ENCODE data around the gene MOCOS. TPM values are rescaled to one million over a fixed set of nuclear protein-coding genes. Genes with fewer than 3 reads are reported as not detected.

Gene MOCOS
- total RNA-seq, 2 experiments from 2014 or later = 0.13 to 0.18 TPM

DNA sequence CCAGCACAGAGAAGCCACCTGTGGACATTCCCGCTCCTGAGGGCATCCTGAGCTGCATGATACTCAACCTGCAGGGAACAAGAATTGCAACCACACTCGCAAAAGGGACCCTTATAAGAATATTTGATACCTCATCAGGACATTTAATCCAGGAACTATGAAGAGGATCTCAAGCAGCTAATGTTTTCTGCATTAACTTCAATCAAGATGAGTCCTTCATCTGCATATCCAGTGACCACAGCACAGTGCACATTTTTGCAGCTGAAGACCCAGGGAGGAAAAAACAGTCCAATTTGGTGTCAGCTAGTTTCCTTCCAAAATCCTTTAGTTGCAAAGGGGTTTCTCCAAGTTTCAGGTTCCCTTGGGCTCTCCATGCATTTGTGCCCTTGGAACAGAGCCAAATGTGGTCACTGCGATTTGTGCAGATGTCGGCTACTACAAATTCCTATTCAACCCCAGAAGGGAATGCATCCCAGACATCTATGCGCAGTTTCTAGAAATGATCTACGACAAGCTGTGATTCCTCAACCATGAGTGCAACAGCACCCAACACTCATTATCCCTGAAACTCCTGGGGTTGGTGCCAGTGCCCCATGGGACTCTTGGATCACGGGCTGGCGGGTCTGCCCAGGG, 86.9 kb downstream of the MOCOS start:
- POLR2A ChIA-PET = interaction anchor here (0.6 kb wide), 1 partner anchor 1458 kb away, joined by 4 read pairs; no protein-coding TSS in a partner anchor
- DNase-seq (no peak), ATAC-seq (no peak)
- H3K36me3 Mint-ChIP-seq (ENCODE audit: low read depth) = no peaks in the 10 kb centered on the region
- peaks cover 21% of the 10 kb centered on the region for H3K27me3 Mint-ChIP-seq
- TF ChIP-seq, protein P1, sequence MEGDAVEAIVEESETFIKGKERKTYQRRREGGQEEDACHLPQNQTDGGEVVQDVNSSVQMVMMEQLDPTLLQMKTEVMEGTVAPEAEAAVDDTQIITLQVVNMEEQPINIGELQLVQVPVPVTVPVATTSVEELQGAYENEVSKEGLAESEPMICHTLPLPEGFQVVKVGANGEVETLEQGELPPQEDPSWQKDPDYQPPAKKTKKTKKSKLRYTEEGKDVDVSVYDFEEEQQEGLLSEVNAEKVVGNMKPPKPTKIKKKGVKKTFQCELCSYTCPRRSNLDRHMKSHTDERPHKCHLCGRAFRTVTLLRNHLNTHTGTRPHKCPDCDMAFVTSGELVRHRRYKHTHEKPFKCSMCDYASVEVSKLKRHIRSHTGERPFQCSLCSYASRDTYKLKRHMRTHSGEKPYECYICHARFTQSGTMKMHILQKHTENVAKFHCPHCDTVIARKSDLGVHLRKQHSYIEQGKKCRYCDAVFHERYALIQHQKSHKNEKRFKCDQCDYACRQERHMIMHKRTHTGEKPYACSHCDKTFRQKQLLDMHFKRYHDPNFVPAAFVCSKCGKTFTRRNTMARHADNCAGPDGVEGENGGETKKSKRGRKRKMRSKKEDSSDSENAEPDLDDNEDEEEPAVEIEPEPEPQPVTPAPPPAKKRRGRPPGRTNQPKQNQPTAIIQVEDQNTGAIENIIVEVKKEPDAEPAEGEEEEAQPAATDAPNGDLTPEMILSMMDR (IDR thresholded peaks at IDR 0.05) = no peak
- intact Hi-C loops (cut with micrococcal nuclease) = no loop called here
- no peak overlapping the region for H3K4me3 Mint-ChIP-seq
- H3K9me3 Mint-ChIP-seq = no peaks in the 10 kb centered on the region
- no peak overlapping the region for H3K27ac Mint-ChIP-seq
- no peaks in the 10 kb centered on the region for H3K4me1 Mint-ChIP-seq (ENCODE audit: low read depth)
- CTCF ChIA-PET = interaction anchor here (1.5 kb wide), 1 partner anchor 9 kb away, joined by 3 read pairs; no protein-coding TSS in a partner anchor

DNA sequence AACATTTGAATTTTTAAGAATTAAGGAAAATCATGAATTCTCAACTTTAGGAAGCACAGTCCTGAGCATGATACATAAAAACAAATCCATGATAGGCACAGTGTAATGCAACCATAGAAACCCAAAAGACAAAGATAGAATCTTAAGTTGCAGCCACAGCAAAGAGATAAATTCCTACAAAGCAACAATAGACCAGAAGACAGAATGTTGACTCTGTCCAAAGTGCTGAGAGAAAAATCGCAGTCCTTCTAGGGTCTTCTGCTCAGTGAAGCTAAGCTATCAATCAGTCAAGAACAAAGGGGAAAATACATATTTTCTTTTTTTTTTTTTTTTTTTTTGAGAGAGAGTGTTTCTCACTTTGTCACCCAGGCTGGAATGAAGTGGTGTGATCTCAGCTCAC, 88.3 kb downstream of the MOCOS start:
- Mint-ChIP-seq H3K27me3 (peaks cover 12% of the 10 kb centered on the region), H3K27ac (no peak overlapping the region), H3K9me3 (no peaks in the 10 kb centered on the region), H3K4me1 (ENCODE audit: low read depth) (no peaks in the 10 kb centered on the region), H3K4me3 (no peak overlapping the region), H3K36me3 (ENCODE audit: low read depth) (no peaks in the 10 kb centered on the region)
- DNase-seq (no peak), ATAC-seq (no peak)
- intact Hi-C loops (cut with micrococcal nuclease) = no loop called here
- POLR2A ChIA-PET = no interaction called here
- CTCF ChIA-PET = interaction anchor here (1.5 kb wide), 1 partner anchor 8 kb away, joined by 3 read pairs; no protein-coding TSS in a partner anchor
- TF ChIP-seq, protein P1 (IDR thresholded peaks at IDR 0.05) = no peak

DNA sequence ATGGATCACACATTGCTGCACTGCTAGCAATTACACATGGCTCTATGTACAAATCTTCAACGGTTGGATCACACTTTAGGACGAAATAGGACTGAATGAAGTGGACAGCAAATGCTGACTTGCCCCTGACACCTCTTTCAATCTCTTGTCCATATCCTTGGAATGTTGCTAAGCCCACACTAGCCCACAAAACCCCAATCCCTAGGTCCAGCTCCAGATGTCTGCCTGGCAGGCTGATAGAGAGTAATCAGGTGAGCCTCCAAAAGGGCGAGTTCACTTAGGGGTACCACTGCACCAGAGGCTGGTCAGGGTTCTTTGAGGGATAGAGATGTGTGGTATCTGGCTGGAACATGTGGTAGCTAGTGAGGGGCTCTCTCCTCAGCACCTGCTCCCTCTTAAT, 91.7 kb downstream of the MOCOS start:
- Mint-ChIP-seq H3K4me1 (ENCODE audit: low read depth) (no peaks in the 10 kb centered on the region), H3K27ac (no peak overlapping the region), H3K4me3 (no peak overlapping the region), H3K36me3 (ENCODE audit: low read depth) (no peaks in the 10 kb centered on the region), H3K9me3 (no peaks in the 10 kb centered on the region), H3K27me3 (peaks cover 16% of the 10 kb centered on the region)
- POLR2A ChIA-PET = no interaction called here
- TF ChIP-seq, protein P1 (IDR thresholded peaks at IDR 0.05) = no peak
- intact Hi-C loops (cut with micrococcal nuclease) = no loop called here
- ATAC-seq (no peak), DNase-seq (no peak)
- CTCF ChIA-PET = interaction anchor here (1.2 kb wide), 1 partner anchor 183 kb away, joined by 5 read pairs; no protein-coding TSS in a partner anchor

DNA sequence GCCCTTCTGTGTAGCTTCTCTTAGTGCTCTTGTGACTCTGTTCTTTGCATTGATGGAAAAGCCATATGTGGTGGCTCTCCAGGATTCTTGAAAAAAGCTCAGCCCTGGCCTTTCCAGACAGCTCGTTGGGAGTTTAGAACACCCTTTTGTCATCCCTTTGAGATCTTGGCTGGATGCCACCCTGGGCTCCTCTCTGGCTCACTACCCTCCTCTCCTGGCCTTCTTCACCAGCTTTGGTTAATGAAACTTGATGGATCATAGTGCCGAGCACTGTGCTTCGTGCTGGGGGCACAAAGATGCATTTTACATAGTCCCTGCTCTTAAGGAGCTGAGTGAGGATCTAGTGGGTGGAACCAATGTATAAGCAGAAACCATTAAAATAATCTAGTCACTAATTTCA, 94.6 kb downstream of the MOCOS start:
- POLR2A ChIA-PET = no interaction called here
- H3K36me3 Mint-ChIP-seq (ENCODE audit: low read depth) = no peaks in the 10 kb centered on the region
- DNase-seq (no peak), ATAC-seq (no peak)
- CTCF ChIA-PET = interaction anchor here (5.2 to 6.0 kb wide), 2 partner anchors 187 to 264 kb away, joined by 49 to 53 read pairs; no protein-coding TSS in a partner anchor
- peaks cover 16% of the 10 kb centered on the region for H3K27me3 Mint-ChIP-seq
- no peak overlapping the region for H3K27ac Mint-ChIP-seq
- TF ChIP-seq, protein P1 (IDR thresholded peaks at IDR 0.05) = no peak
- H3K4me1 Mint-ChIP-seq (ENCODE audit: low read depth) = no peaks in the 10 kb centered on the region
- H3K4me3 Mint-ChIP-seq = no peak overlapping the region
- no peaks in the 10 kb centered on the region for H3K9me3 Mint-ChIP-seq
- intact Hi-C loops (cut with micrococcal nuclease) = loop anchor here (5.0 to 10.0 kb wide), 3 partner anchors 265 to 877 kb away; no protein-coding TSS in a partner anchor

DNA sequence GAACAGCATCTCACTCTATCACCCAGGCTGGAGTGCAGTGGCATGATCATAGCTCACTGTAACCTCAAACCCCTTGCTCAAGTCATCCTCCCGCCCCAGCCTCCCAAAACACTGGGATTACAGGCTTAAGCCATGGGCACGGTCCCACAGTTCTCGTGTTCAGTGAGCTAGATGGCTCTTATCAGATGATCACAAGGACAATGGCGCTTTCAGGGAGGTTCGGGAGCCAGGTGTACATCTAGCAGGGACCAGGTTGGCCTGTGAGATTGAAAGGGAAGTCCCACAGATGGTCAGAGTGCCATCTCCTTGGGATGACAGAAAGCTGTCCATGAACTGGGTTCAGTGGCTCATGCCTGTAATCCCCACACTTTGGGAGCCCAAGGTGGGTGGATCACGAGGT, 96.2 kb downstream of the MOCOS start:
- ATAC-seq (no peak), DNase-seq (no peak)
- no peak overlapping the region for H3K27ac Mint-ChIP-seq
- ChIA-PET CTCF (interaction anchor here (1.0 to 6.0 kb wide), 13 partner anchors 9 to 897 kb away, joined by 3 to 53 read pairs (median 6); no protein-coding TSS in a partner anchor), POLR2A (no interaction called here)
- intact Hi-C loops (cut with micrococcal nuclease) = loop anchor here (5.0 to 10.0 kb wide), 3 partner anchors 266 to 879 kb away; no protein-coding TSS in a partner anchor
- H3K9me3 Mint-ChIP-seq = no peaks in the 10 kb centered on the region
- H3K36me3 Mint-ChIP-seq (ENCODE audit: low read depth) = no peaks in the 10 kb centered on the region
- peaks cover 16% of the 10 kb centered on the region for H3K27me3 Mint-ChIP-seq
- no peak overlapping the region for H3K4me3 Mint-ChIP-seq
- TF ChIP-seq, protein P1 (IDR thresholded peaks at IDR 0.05) = no peak
- no peaks in the 10 kb centered on the region for H3K4me1 Mint-ChIP-seq (ENCODE audit: low read depth)

All from activated CD8-positive, alpha-beta T cell treated with anti-CD3 and anti-CD28 coated beads for 36 hours (primary cell).